ENCODE results near the gene SGO2. TPM values are rescaled to one million over a fixed set of nuclear protein-coding genes. Genes with fewer than 3 reads are reported as not detected.
"Not testable (repeated sequence)": the region's sequence is repeated elsewhere in the genome, so short reads cannot be mapped to it uniquely, and the experiment has no call there.

SGO2 gene
- polyA plus RNA-seq, 12 donors = 5.5 to 13.0 (median 10.5) TPM; not detected in 1

DNA sequence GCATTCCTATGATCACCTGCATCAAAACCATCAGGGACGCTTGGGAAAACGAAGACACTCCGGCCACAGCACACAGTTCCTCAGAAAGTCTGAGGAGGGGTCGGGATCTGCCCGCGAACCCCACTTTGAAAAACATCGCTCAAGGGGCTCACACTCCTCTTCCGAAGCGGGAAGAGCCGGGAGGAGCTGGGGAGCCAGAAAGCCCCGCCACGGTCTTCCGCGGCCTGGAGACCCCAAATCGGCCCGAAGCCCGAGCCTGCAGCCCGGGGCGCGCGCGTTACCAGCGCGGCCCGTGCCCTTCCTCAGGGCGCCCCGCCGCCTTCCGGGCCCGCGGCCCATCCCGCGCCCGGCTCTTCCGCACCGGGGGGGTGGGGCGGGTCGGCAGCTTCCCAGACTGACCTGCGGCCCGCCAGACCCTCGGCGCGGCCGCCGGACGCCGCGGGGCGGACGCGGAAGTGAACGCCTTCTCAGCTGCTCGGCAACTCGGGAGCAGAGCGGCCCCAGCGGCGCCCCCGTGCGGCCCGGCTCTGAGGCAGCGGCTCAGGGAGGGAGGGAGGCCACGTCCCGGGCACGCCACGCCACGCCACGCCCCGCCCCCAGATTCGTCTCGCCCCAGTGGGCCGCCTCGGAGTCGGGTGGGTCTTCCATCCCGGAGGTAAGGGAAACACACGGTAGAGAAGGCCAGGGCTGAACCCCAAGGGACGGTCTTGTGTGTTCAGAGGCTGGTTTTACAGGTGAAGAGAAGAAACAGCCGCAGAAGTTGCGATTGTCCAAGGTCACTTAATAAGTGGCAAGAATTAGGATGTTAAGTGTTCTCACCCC lies 16.2 kb upstream of the SGO2 start, which contains the start of gene KCTD18:
KCTD18 (minus strand) TSS at position 457 of the 822 bp plus-strand sequence. CDS start 3,052 bp downstream, outside the sequence.
- peak; percentile 89 for DNase-seq

GRCh38 chr2:200515155-200515554 lies 10.9 kb upstream of the SGO2 start:
- no peak for DNase-seq

DNA sequence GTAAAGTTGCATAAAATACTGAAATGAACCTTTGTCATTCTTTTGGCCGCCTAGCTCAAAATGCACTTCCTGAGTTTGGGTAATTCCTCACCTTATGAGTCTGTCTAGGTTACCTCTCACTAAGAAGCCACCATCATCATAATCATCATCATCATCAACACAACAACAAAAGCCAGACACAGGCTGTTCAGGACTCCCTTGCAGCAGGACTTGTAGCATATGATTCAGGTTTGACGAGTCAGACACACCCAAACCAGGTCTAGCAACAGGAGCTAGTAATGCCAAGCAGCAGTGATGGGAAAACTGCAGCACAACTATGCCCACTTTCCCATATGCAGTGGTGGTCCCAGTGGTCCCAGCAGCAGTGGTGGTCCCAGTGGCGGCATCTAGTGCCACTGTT lies 2.8 kb upstream of the SGO2 start:
- DNase-seq = no peak

GRCh38 chr2:200523604-200524003 lies 2.4 kb upstream of the SGO2 start:
- no peak for DNase-seq

GRCh38 chr2:200525066-200525465 lies 941 bp upstream of the SGO2 start:
- DNase-seq = no peak

DNA sequence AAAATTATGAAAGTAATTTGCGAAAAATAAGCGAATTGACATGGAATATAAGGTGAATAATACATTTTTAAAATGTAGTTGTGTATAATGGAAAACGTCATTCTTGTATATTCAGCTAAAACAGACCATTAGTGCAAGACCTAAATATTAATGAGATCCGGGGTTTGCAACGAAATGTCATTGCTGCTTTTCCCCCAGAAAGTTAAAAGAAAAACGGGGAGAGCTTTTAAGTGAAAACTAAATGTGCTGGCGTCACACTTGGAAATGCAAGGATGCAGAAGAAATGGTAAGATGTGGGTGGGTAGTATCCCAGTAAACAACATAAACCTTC lies 491 bp upstream of the SGO2 start:
- no peak for DNase-seq

GRCh38 chr2:200528228-200528627 lies 2.2 kb downstream of the SGO2 start:
- DNase-seq = no peak

GRCh38 chr2:200533754-200534153 lies 7.7 kb downstream of the SGO2 start:
- no peak for DNase-seq

- no peak for DNase-seq
These were observed 8.6 kb downstream of the SGO2 start for GRCh38 chr2:200534572-200534971.

DNA sequence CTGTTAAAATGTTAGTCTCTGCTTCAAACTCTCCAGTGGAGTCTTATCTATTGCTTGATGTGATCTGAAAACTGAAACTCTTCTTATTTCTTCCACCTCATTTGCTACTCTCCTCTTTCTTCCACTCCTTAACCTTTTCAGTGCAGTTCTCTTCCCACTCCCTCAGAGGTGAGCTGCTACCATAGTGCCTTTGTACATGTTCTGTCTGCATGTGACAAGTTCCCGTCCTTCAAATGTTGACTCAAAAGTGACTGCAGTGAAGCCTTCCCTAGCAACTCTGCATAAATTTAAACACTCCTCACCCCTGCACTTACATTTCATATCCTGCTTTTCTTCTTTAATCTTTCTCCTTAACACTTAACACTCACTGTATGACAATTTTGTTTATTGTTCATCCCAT lies 12.1 kb downstream of the SGO2 start:
- DNase-seq = no peak

DNA sequence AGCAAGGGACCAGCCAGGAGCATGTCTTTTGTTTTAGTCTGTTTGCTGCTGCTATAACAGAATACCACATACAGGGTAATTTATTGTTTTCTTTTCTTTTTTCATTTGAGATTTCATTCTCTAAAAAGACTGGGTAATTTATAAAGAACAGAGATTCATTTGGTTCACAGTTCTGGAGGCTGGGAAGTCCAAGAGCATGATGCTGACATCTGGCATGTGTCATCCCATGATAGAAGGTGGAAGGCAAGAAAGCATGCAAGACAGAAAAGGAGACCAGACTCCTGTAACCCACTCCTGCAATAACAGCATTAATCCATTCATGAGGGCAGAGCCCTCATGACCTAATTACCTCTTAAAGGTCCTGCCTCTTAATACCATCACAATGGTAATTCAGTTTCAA lies 14.8 kb downstream of the SGO2 start:
- DNase-seq = no peak

DNA sequence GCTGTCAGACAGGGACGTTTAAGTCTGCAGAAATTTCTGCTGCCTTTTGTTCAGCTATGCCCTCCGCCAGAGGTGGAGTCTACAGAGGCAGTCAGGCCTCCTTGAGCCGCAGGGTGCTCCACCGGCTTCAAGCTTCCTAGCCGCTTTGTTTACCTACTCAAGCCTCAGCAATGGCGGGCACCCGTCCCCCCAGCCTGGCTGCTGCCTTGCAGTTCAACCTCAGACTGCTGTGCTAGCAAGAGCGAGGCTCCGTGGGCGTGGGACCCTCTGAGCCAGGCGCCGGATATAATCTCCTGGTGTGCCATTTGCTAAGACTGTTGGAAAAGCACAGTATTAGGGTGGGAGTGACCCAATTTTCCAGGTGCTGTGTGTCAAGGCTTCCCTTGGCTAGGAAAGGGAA lies 40.6 kb downstream of the SGO2 start:
- not testable (repeated sequence) for DNase-seq

GRCh38 chr2:200567932-200568331 lies 41.9 kb downstream of the SGO2 start:
- no peak for DNase-seq

DNA sequence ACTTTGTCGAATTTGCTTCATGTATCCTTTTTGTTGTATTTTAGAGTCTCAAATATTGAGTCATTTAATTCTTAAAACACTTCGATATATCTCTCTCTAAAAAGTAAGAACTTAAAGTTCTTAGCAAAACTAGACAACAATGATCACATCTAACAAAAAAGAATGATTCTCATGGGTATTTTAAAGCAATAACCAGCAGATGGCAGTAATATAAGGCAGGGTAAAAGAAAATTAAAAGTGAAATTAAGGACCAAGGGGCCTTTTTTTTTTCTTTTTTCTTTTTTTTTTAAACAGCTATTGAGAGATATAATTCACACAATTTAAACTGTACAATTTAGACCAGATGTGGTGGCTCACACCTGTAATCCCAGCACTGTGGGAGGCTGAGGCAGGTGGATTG lies 50.0 kb downstream of the SGO2 start:
- DNase-seq = no peak

DNA sequence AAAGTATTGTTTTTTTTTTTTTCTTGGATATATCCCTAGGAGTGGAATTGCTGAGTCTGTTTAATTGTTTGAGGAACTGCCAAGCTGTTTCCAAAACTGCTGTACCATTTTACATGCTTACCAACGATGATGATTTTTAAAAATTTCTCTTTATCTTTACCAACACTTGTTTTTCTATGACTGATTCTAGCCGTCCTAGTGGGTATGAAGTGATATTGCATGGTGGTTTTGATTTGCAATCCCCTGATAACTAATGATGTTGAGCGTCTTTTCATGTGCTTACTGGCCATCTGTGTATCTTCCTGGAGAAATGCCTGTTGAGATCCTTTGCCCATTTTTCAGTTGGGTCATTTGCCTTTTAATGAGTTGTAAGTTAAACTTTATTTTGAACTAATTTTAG lies 51.0 kb downstream of the SGO2 start:
- no peak for DNase-seq

GRCh38 chr2:200578778-200579177 lies 52.8 kb downstream of the SGO2 start:
- no peak for DNase-seq

- DNase-seq = no peak
These were observed 58.6 kb downstream of the SGO2 start for GRCh38 chr2:200584639-200585038.

GRCh38 chr2:200585340-200585729 lies 59.3 kb downstream of the SGO2 start:
- no peak for DNase-seq

DNA sequence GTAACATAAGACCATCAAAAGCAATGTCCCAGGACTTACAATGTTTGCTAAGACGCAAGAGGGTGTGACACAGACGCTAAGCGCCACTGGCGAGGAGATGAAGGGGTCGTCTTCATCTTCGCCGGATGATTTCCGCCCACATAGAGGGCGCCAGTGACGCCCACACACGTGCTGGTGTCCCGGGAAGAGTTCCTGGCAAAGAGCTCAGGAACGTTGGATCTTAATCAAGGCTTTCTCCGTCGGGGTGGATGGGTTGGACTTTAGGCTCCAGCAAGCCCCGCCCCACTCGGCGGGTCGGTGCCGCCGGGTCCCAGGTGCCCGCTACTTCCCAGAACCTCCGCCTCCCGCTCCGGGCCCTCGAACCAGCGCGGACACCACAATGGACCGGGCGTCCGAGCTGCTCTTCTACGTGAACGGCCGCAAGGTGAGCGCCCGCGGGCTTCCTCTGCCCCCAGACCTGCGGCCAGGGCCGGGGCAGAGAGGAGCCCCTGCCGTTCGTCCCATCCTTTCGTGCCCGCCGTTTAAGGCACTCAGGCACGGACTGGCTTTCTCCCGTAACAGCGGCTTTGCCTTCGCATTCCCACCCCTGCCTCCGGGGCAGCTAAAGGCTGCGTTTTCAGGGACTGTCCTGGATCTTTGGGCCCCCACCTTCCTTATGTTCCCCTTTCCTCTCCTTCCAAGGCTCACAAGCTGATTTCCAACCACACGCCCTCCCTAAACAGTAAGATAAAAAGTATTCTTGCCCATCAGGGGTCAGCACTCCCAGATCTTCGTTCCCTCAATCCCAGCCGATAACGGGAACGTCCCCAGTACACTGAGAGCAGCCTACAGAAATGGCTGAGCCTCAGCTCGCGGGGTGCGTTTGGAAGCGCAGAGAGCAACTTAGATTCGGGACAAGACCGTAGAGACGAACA lies 60.0 kb downstream of the SGO2 start, which contains the start of gene AOX1:
AOX1 (plus strand) TSS at position 285 of the 914 bp plus-strand sequence; CDS start at position 380, 95 bp downstream.
- peak; percentile 67 for DNase-seq

DNA sequence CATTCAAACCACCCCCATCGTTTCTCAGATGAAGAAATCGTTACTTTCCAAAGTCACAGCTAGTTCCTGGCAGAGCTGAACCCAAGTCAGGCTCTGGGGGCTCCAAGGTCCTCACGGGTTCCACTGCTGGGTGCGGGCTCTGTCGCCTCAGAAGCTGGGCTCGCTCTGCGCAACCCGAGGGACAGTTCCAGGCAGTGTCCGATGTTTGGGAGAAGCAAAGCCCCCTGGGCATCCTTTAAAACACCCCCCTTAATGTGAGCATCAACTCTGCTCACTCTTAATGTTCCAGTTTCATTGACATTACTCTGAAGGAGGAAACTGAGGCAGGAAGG lies 60.6 kb downstream of the SGO2 start:
- no peak for DNase-seq

GRCh38 chr2:200587007-200587616 lies 61.1 kb downstream of the SGO2 start:
- no peak for DNase-seq

DNA sequence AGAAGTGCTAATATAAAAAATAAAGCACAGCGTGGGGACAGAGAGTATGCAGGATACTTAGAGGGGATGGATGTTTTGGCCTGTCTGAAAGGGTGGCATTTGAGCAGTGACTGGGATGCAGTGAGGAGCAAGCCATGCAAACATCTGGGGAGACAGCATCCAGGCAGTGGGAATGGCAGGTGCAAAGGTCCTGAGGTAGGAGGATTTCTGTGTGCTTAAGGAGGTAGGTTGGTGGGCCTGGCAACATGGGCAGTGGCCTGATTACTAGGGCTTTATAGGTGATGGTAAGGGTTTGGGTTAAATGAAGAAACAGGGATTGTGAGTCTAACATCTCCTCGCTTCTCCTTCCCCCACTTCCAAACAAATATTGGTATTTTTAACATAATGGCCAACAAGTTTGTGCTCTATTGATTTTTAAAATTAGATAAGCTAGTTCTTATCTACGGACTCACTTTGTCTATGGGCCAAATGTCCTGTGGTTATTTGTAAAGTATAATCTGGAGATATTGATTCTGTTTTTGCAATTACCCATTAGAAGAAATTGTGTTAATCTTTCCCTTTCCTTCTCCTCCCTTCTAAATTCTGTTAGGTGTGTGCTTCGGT lies 62.2 kb downstream of the SGO2 start:
- no peak for DNase-seq

Data from muscle of arm (tissue), 12 donors.